Activated CD4-positive, alpha-beta T cell treated with anti-CD3 and anti-CD28 coated beads for 1 hour (primary cell): ENCODE measurements around the gene UBE2S.
A peak's percentile ranks its signal among the peaks of the same experiment; 100 is the strongest.
"Not testable (repeated sequence)": the region's sequence is repeated elsewhere in the genome, so short reads cannot be mapped to it uniquely, and the experiment has no call there.

Experiments used
- DNase-seq: peaks from one replicate; pipeline ENCODE4 v3.0.0-alpha.2; 2020

Gene UBE2S

DNA sequence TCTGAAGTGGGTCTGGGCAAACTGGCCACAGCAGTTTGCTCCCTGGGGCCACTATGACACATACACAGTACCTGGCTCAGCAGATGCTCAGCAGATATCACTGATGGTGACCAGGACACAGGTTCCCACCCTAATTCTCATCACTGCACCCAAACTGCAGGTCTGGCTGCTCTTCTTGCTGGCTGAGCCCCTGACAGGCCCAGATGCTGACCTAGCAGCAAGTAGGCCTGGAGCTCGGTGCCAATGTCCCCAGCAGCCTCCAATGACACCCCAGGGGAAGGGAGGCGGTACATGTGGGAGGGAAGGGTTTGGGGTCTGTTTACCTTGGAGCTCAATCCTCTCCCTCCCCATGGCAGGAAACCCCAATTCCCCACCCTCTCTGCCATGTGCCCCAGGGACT, 5.1 kb downstream of the UBE2S start:
- DNase-seq: no peak

DNA sequence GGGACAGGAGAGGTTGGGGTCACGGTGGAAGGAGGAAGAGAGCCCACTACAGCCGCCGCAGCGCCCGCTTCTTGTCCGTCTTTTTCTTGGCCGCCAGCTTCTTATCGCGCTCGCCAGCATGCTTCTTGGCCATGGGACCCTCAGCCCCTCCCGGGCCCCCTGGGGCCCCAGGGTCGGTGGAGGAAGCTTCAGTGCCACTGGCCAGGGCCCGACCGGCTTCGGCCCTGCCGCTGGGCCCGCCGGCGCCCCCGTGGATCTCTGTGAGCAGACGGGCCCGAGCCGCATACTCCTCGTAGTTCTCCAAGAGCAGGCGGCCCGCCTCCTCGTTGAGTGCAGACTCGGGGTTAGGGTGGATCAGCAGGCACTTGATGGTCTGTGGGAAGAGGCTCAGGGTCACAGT, 6.2 kb downstream of the UBE2S start:
- not testable (repeated sequence) for DNase-seq

DNA sequence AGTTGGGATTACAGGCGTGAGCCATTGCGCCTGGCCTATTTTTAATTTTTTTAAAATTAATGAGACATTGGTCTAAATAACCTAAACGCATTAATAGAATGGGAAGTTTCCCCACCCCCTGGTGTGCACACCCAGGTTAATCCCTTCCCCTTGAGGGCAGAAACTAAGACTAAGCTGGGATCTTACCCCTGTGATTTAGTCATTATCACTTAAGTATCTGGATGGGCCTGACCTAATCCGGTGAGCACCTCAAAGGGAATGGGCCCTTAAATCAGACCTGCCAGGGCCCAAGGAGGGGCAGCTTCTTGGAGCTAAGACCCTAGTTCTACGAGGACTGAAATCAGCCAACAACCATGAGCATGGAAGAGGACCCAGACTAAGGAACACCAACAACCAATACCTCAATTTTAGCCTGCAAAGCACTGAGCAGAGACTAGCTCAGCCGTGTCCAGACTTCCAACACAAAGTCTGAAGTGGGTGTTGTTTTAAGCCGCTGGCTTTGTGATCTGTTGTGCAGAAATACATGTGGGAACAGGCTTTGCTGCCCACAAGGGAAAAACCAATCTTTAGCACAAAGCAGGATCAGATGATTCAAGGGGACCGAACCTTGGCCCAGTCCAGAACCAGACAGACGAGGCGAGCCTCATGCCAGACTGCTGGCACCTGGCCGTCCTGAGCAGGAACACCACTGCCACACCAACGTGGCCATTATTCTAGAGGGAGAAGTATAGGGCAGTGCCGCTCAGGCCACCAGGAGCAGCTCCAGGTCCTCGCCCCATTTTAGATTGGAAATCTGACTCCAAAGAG, 7.1 kb downstream of the UBE2S start:
- no peak for DNase-seq

DNA sequence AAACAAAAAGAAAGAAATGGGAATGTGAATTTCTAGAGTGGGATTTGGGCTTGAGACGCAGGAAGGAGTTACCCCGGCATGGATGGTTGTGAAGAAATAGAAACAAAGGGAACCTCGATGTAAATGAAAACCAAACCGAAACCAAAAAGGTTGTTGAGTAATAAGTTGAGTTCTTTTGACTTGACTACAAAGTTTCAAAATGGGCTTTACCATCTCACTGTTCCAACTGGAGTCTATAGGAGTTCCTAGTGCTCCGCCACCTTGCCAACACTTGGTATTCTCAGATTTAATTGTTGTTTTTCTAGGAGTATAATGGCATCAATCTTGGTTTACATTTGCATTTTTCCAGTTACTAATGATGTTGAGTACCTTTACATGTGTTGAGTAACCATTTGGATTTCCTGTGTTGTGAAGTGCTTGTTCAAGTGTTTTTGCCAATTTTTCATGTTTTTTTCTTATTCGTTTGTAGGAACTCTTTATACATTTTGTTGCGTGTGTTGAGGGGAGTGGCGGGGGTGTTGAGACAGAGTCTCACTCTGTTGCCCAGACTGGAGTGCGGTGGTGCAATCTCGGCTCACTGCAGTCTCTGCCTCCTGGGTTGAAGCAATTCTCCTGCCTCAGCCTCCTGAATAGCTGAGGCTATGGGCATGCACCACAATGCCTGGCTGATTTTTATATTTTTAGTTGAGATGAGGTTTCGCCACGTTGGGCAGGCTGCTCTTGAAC, 9.2 kb downstream of the UBE2S start:
- no peak for DNase-seq

DNA sequence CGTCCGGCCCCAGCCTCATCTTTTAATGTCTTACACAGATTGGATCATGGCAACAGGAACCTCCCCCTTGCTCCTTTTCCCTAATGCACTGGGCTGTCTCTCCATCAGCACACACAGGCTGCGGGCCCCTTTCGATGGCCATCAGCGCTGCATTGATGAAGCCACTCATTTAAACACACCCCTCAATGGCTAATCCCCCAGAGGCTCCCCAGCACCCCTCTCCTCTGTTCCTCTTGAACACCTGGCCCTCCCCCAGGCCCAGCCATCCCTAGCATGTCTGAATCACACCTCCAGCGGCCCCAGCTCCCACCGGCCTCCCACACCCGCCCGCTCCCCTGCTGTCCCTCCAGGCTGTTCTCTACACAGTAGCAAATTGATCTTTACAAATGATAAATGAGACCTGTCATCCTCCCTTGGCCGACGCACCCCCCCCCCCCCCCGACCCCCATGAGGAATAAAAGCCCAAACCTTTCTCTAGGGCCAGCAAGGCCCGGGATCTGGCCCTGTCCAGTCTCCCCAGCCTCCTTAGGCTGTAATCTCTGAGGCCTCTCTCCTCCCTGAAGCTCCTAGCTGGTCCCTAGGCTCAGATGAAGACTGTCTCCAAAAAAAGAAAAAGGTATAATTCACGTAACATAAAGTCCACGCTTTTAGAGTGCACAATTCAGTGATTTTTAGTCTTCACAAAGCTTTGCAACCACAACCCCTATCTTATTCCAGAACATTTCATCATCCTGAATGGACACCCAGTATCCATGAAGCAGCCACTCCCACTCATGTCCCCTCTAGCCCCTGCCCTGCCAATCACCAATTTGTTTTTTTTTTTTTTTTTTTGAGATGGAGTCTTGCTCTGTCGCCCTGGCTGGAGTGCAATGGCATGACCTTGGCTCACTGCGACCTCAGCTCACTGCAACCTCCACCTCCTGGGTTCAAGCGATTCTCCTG, 14.5 kb downstream of the UBE2S start:
- DNase-seq: no peak

DNA sequence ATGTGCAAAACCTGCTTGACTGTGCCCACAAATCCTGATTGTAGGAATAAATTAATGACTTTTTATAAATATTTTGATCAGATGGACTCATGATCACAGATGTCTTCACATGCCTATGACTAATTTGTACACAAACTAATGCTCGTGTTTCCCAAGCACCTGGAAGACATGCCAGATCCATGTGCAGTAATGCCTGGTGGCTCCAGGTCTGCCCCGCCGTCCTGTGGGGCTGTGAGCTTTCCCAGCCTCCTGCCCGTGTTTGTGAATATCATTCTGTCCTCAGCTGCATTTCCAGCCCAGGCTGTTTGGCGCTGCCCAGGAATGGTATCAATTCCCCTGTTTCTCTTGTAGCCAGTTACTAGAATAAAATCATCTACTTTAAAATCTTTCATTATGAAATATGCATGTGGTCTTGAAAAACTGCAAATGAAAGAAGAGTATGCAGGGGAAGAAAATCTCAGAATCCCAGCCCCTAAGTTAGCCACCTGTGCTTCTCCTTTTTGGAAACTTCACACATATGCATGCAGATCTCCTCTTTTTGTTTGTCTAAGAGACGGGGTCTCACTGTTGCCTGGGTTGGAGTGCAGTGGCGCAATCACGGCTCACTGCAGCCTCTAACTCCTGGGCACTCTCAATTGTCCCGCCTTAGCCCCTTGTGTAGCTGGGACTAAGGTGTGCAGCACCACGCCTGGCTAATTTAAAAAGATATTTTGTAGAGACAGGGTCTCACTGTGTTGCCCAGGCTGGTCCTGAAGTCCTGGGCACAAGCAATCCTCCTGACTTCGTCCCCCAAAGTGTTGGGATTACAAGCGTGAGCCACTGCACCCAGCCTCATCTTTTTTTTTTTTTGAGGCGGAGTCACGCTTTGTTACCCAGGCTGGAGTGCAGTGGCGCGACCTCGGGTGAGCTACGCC, 15.6 kb downstream of the UBE2S start:
- DNase-seq: no peak

DNA sequence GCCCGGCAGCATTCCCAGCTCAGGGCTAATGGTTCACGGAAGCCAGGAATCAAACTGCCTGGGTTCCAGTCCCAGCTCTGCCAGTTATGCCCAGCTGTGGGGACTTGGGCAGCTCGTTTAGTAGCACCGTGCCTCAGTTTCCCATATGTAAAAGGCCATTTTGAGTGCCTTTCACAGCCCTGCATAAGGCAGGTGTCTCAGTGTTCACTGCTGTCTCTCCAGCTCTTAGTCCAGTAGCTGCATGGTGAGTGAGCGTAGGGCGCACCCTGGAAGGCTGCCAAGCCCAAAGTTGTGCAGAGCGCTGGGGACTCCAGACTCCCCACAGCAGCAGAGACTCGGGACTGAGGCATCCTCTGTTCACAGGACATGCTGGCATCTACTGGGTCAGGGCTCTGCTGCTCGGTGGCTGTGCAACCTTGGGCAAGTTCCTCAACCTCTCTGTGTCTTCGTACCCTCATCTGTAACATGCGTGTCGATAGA, 16.4 kb downstream of the UBE2S start:
- DNase-seq: no peak

DNA sequence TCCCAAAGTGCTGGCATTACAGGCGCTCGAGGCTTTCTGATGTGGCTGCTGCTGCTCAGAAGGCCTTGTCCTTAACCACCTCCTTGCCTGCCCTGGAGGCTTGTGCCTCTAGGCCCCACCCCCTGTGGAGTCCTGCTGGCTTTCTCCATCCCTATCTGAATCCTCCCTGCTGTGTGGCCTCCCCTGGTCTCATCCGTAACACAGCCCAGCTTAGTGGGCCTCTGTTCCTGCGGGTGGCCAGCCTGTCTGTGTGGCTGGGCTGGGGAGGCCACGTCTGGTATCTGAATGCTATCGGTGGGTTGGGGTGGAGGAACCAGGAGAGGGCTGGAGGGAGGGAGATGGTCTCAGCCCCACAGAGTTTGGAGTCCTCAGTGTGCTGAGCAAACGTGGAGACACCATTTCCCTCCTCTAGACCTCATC, 17.1 kb downstream of the UBE2S start:
- no peak for DNase-seq

DNA sequence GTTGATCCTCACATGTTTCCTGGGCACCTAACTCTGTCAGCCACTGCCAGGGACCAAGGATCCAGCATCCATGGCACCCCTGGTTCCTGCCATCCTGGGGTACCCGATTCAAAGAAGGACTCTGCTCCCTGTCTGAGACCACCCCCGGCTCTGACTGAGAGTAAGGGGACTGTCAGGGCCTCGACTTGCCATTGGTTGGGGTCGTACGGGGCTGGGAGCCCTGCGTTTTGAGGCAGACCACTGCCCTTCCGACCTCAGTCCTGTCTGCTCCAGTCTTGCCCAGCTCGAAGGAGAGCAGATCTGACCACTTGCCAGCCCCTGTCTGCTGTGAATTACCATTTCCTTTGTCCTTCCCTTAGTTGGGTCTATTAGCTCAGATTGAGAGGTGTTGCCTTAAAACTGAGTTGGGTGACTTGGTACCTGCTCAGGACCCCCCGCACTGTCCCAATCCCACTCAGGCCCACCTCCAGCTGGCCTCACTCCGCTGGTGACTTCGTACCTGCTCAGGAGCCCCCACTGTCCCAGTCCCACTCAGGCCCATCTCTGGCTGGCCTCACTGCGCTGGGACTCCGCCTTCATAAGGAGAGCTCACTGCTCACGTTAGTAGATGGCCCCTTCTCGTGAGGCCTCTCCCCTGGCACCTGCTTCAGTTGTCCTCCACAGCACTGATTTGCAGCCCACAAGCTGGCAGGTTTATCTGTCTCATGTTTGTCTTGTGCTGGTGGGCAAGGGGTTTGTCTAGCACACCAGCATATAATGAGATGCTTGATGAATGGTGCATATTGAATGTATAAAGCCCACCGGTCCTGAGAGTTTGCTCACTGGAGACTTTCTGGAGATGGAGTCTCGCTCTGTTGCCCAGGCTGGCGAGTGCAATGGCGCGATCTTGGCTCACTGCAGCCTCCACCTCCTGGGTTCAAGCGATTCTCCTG, 17.9 kb downstream of the UBE2S start:
- DNase-seq: no peak

DNA sequence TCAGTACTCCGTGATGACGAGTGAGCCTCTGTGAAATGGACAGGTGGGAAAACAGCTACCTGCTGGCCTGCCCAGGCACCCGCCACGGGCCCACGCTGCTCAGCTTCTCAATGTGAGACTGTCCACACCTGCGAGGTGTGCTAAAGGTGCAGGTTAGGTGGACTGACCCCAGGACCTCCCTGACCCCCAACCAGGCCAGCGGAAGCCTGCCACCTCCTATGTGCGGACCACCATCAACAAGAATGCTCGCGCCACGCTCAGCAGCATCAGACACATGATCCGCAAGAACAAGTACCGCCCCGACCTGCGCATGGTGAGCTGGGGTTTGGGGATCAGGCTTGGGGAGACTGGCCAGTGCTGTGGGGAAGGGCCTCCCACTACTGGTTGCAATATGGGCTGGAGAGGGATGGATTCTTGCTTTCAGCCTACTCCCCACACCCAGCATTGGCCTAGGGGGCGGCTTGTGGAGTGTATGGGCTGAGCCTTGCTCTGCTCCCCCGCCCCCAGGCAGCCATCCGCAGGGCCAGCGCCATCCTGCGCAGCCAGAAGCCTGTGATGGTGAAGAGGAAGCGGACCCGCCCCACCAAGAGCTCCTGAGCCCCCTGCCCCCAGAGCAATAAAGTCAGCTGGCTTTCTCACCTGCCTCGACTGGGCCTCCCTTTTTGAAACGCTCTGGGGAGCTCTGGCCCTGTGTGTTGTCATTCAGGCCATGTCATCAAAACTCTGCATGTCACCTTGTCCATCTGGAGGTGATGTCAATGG, 19.7 kb downstream of the UBE2S start:
- no peak for DNase-seq

DNA sequence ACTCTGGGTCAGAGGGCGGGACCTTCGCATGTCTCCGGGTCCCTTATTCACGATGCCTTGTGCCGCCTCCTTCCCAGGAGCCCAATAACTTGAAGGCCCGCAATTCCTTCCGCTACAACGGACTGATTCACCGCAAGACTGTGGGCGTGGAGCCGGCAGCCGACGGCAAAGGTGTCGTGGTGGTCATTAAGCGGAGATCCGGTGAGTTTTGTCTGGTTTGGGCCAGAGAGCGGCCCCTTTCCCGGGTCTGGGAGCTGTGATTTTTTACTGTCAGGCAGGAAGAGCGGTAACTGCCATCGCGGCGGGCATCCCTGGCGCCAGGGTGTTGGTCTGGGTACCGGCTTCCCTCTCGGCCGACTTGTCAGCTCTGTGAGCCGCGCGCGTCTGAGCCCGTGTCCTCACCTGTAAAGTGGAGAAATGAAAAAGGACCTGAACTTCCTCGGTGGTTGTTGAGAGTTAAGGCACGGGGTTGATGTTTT, 21.1 kb downstream of the UBE2S start:
- no peak for DNase-seq

DNA sequence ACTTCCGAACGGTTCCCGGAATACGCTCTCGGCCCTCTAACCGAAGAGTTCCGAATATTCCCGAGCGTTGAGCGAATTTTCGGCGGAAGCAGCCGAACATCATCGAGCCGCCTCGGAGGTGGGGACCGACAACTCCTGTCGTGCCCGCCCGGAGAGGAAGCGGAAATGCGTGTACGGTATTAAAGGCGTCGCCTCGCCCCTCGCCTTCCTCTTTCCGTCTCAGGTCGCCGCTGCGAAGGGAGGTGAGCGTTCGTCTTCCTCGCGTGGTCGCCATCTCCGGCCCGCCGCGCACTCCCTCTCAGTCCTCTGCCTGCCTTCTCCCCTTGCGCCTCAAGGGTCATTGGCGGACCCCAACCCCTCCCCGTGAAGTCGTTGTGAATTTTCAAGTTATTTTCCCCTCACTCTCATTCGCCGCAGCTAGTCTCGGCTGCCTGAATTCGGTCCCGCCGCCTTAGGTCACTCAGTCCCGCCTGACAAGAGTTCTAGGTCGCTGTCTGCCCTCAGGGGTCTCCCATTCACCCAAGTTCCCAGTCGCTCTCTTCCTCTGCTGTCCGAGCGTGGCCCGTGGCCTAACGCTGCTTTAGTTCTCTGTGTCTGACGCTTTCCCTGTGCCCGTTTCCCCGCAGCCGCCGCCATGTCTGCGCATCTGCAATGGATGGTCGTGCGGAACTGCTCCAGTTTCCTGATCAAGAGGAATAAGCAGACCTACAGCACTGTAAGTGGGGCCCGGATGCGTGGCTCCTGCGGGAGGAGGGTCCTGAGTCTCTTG, 21.7 kb downstream of the UBE2S start, which contains the start of gene RPL28:
Gene RPL28 (plus strand): TSS at position 209 of the 769 bp plus-strand sequence. CDS start 426 bp downstream, at position 635.
- DNase-seq: peak; percentile 98

DNA sequence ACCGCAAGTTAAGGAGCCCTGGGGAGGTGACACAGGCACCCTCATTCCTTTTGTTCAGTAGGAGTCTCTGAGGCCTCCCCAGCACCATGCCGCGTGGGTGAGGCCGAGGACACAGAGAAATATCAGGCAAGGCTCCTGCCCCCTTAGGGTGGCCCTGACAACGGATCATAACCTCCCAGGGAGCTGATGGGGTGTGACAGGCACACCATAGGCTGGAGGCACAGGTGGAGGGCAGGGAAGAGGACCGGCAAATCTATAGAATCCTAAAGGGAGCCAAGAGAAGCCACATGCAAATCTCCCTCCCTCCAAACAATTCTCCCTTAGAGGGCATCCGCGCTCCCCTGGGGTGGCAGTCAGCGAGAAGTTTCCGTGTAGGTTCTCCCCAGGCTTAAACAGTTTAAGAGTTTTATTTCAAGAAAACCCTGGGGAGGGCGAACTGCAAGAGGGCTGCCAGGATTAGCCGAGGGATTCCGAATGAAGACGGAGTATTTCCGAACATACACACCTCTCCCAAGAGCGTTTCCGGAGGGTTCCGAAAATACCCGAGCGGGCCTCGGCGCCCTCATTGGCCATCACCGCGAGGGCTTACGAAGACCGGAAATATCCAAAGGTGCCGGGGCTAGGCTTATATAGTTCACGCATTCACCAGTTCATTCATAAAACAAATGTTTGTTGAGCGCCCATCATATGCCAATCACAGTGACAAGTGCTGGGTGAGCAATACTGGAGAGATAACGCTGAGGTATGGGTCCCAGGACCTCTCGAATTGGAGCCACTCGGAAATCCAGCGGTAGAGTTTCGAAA, 22.5 kb downstream of the UBE2S start:
- peak; percentile 87 for DNase-seq

DNA sequence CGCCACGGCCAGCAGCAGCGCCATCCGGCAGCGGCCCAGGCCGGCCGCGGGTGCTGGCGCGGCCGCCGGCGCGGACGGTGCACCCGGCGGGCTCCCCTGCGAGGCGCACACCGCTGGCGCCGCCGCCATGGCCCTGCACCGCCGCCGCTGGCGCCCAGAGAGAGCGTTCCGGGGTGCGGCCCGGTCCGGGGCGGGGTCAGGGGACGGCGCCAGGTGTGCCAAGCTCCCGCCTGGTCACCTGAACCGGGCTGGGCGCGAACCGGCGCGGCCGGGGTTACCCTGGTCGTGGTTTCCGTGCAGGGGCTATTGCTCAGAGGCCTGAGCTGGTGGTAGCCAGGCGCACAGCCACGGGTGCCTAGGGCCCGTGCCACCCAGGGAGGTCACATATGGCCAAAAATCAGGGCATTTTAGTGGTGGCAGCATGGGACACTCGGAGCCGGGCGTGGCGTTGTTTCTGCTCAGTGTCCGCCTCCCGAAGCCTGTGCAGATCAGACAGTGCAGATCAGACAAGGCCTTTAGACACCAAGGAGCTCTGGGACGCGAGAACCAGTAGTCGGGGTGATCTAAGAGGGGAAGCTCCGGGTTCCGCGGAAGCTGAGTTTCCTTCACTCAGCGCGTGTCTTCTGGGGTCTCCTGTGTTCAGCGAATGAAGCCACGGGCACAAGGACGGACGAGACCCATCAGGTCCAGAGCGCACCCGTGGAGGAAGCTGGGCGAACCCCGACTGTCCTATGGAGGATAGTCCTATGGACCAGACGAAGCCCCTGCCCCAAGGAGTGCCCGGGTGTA, 23.3 kb downstream of the UBE2S start, which contains the start of gene TMEM238:
Gene TMEM238 (minus strand): TSS at position 162 of the 789 bp plus-strand sequence. CDS start 33 bp downstream, at position 129.
- no peak for DNase-seq

DNA sequence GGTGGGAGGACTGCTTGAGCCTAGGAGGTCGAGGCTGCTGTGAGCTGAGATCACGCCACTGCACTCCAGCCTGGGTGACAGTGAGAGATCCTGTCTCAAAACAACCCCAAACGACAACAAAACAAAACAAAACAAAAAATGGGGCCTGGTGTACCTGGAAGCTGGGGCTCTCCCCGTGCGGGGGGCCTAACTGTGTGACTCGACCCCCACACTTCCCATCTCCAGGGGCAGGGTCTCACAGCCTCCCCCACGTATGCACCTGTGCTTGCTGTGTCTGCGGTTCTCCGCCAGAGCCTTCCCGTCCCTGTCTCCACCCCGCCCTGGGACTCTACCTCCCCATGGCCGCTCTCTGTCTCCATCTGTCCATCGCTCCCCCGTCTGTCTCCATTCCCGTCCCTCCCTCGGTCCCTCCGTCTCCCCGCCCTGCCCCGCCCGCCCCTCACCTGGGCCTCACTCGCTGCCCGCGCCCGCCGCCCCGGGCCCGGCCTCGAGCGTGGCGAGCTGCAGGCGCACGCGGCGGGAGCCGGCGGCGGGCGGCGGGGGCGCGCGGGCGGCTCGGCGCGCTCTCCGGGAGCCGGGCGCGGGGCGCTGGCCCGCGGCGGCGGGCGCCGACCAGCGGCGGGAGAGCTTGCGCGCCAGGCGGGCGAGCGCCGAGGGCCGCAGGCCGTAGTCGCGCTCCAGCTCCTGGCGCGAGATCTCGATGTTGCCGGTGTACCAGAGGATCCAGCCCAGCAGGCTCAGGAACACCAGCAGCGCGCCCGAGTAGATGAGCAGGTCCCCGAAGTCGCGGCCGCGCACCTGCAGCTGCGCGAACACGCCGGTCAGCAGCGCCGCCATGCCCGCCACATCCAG, 24.1 kb downstream of the UBE2S start:
- peak; percentile 24 for DNase-seq

DNA sequence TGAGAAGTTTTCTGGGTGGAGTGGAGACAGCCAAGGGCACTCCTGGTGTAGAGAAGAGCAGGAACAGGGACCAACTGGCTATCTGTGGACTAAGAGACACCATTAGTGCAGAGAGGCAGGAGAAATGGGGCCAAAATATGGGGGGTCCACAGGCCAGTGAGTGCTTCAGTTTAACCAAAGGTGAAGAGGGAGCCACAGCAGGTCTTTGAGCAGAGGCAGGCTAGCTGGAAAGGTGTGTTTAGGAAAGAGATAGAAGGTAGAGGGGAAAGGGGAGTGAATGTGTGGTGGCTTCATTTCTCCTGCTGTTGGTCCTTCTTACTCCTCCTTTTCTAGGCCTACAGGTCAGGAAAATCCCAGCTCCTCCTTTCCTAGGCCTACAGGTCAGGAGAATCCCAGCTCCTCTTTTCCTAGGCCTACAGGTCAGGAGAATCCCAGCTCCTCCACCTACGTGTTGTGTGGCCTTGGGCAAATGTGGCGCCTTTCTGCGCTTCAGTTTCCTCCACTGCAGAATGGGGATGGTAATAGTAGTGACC, 25.0 kb downstream of the UBE2S start:
- no peak for DNase-seq
